Stimulated activated CD4-positive, alpha-beta T cell treated with anti-CD3 and anti-CD28 coated beads, Interleukin-4, amount 100 ng/mL, for 24 hours (primary cell): ENCODE data around the gene CDCA8.

Experiments
- DNase-seq: peaks from one replicate; pipeline ENCODE4 v3.0.0-alpha.2; 2020

CDCA8 gene

DNA sequence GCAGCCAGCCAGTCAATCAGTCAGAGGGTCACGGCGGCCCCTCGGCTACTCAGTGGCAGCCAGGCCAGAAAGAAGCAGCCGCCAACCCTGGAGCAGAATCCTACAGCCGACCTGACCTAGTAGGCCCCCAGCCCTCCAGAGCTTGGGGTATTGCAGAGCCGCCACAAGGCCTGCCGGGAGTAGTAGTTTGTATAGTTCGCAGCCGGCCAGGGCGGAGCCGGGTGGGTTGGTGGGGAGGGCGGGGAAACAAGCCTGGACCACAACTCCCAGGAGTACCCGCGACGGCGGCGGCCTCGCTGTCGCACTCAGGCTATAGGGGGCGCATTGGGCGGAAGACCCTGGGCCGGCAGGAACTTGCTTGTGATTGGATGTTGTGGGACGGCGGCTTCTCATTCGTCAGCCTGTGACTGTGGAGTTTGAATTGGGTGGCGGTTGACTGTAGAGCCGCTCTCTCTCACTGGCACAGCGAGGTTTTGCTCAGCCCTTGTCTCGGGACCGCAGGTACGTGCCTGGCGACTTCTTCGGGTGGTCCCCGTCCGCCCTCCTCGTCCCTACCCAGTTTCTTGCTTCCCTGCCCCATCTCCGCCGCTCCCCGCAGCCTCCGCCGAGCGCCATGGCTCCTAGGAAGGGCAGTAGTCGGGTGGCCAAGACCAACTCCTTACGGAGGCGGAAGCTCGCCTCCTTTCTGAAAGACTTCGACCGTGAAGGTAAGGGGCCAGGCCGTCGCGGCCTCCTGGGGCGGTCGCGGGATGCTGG lies at the start of gene CDCA8:
Gene CDCA8, plus strand, starts transcription at position 439 of the 756 bp plus-strand sequence. Its CDS starts 175 bp downstream, at position 614.
- DNase-seq = peak; percentile 99

GRCh38 chr1:37647281-37647680 lies 45.0 kb upstream of the CDCA8 start:
- no peak for DNase-seq

- no peak for DNase-seq
These were observed 42.1 kb upstream of the CDCA8 start for GRCh38 chr1:37650173-37650572.

DNA sequence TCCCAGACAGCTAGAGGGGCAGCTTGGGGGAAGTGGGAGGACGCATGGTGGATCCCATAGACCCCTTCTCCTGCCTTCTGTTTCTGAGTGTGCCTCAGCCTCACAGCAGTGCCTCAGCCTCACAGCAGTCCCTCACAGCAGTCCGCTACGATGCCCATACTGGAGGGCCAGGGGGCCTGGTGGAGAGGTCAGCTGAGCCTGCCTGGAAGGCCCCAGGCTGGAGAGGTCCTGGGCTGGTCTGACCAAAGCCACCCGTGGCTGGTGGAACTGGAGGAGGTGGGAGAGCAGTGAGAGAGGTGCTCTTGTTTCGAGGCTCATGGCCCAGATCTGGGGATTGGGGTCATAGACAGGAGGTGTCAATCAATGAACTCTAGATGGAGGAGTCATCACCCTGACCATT lies 41.6 kb upstream of the CDCA8 start:
- DNase-seq = no peak

- no peak for DNase-seq
These were observed 40.5 kb upstream of the CDCA8 start for GRCh38 chr1:37651803-37652202.

- no peak for DNase-seq
These were observed 39.3 kb upstream of the CDCA8 start for GRCh38 chr1:37652976-37653375.

GRCh38 chr1:37653906-37654305 lies 38.4 kb upstream of the CDCA8 start:
- no peak for DNase-seq

DNA sequence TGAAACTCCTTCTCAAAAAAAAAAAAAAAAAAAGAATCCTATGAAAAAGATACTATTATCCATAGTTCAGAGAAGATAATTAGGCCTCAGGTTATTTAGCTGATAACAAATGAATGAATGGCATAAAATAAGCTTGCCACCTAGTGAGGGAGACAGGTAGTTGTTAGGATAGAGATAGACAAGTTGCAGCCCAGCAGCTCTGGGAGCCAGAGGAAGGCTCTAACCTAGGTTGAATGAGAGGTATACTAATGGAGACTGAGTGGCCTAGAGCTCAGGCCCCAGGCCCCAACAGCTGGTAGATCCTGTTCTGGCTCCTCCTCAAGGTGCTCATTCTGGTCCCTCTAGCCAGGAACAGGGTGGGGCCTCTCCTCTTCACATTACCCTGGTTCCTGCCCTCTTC lies 37.0 kb upstream of the CDCA8 start:
- no peak for DNase-seq

DNA sequence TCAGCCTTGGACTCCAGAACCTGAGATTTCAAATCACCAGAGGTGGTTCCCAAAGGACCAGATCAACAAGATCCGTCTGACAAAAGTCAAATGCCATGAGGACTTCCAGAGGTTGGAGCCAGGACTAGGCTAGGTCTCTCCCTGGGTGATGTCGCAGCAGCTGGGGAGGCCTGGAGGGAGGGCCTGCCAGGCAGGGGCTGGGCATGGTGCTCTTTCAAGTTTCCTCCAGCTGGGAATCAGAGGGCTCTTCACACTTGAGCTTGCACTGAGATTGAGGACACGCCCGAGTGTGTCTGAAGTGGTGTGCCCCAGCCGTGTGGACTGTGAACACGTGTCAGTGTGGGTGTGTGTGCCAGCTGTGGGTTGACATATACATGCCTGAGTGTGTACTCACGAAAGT lies 36.3 kb upstream of the CDCA8 start:
- DNase-seq = no peak

GRCh38 chr1:37656881-37657280 lies 35.4 kb upstream of the CDCA8 start:
- DNase-seq = no peak

DNA sequence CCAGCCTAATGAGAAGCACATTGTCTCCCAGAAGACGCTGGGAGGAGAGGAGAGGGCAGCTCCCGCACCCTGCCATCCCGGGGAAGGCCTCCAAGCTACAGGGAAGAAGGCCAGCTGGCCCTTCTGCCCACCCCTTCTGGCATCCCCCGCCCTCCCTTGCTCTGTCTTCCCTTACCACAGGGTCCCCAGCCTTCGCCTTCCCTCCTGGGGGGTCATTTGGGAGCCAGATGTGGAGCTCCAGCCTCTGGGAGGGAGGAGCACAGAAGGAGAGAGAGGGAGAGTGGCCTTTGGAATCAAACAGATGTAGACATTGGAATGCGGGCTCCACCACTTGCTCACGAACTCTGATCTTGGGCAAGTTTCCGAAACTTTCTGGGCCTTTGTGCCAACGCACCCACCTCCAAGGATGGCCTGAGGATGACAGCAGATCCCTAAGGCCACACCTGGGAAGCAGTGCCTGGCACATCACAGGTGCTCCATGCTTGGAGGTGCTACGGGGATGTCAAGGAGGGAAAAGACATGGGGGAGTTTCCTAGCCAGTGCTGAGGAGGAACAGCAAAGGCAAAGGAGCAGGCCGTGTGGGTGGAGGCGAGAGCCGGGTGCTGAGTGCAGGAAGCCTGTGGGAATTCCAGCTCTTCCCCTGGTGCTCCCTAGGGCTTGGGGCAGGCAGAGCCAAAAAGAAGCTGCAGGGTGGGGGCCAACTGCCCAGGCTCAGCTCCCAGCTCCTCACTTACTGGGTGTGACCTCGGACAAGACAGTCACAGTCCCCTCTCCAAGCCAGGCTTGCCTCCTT lies 34.5 kb upstream of the CDCA8 start:
- DNase-seq = no peak

GRCh38 chr1:37658486-37658885 lies 33.8 kb upstream of the CDCA8 start:
- no peak for DNase-seq

DNA sequence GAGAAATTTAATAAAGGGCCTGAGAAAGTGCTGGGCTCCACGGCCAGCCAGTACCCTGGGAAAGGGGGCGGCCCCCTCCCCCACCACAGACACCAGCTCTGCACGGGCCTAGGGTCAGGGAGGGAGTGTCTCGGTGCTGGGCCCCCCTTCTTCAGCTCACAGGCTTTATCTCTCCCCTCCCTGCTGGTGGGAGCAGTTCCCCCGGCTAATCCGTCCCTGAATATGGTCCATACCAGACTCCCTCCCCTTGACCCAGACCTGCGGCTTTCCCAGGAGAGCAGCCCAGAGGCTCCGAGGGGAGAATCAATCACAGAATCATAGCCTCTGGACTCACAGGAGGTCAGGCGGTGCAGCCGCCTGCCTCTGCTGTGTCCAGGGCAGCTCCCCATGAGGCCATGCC lies 31.7 kb upstream of the CDCA8 start:
- DNase-seq = no peak

DNA sequence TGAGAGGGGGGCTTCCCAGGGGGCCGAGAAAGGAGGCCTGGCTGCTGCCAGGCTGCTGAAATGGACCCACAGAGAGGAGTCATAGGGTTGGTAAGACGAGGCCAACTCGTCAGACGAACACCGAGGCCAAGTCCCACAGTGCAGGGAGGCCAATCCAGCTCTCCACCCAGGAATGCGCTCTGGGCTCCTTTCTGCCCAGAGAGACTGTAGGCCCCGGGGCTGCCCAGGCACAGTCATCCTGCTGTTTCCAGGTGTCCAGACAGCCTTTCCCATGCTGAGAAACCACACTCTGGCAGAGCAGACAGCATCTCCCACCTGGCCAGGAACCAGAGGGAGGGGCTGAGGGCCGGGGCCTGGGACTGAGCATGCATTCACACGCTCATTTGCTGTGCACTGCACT lies 30.9 kb upstream of the CDCA8 start:
- DNase-seq = no peak

GRCh38 chr1:37662031-37662755 lies 30.1 kb upstream of the CDCA8 start:
- DNase-seq = no peak

GRCh38 chr1:37663426-37664000 lies 28.8 kb upstream of the CDCA8 start:
- no peak for DNase-seq

DNA sequence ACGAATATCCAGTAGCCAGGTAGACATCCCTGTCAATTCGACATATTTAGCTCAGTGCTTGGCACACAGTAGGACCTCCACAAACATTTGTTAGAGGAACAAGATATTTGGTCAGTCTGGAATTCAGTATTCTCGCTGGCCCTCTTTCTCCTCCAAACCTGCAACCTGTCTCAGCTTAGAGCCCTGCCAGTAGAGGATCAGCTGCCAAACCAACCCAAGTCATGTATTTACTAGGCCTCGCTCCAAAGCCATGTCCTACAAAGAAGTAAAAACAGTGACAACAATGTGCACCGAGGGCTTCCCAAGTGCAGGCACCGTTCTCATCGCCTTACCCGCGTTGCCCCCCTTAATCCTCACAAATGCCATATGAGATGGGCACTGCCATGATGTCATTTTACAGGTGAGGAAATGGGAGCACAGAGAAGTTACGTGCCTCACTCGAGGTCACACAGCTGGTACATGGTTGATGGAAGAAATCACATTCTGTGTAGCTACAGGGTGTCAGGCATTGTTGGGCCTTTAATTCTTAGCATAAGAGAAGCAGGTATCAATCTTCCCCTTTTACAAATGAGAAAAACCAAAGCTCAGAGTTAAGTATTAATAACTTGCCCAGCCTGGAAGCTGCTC lies 26.0 kb upstream of the CDCA8 start:
- no peak for DNase-seq

- no peak for DNase-seq
These were observed 25.2 kb upstream of the CDCA8 start for GRCh38 chr1:37667023-37667671.

GRCh38 chr1:37670133-37670532 lies 22.2 kb upstream of the CDCA8 start:
- DNase-seq = no peak

DNA sequence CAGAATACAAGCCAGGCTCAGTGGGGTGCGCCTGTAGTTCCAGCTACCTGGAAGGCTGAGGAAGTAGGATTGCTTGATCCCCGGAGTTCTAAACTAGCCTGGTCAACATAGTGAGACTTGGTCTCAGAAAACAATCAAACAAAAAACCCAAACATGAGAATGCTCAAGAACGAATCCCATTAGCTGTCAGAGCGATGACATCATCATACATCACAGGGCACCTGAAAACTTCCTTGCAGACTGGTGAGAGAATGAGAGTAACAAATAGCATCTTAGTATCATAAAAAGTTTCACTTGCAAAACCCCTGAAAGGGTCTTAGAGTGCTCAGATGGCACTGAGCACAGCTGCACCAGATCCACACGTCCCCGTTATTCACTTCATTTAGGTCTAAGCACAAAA lies 21.1 kb upstream of the CDCA8 start:
- no peak for DNase-seq

- DNase-seq = no peak
These were observed 20.0 kb upstream of the CDCA8 start for GRCh38 chr1:37672136-37672870.

DNA sequence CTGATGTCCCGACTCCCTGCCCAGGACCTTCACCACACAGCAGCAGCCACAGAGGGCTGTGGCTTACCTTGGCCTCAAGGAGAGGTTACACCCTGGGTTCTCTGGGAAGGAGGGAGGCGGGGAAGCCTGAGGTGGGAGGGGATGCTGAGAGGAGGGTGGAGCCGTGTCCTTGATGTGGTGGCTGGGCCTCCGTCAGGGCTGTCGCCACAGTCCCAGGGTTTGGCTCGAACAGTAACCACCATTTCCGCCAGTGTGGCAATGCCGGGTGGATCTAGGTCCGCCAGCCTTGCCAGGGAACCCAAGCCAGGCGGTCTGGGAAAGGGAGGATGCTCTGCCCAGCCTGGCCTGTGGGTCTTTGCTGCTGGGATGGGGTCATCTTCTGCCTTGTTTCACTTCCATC lies 18.4 kb upstream of the CDCA8 start:
- peak; percentile 45 for DNase-seq
